ENCODE results near the gene CCDC54.
"Not testable (repeated sequence)": the region's sequence is repeated elsewhere in the genome, so short reads cannot be mapped to it uniquely, and the experiment has no call there.

Gene CCDC54

GRCh38 chr3:107377151-107377550, at the start of gene CCDC54:
Gene CCDC54 (plus strand): TSS chr3:107377439. CDS start chr3:107377588, 149 bp downstream.
- DNase-seq, result no peak

- peak in 2 of 3 donors; percentile 31 to 37 for DNase-seq
These were observed 49.2 kb upstream of the CCDC54 start for GRCh38 chr3:107328069-107328468.

- no peak for DNase-seq
These were observed 48.2 kb upstream of the CCDC54 start for GRCh38 chr3:107329088-107329487.

- not testable (repeated sequence) for DNase-seq
These were observed 37.5 kb upstream of the CCDC54 start for GRCh38 chr3:107339690-107340089.

GRCh38 chr3:107344722-107345121, 32.5 kb upstream of the CCDC54 start:
- DNase-seq, result no peak

- no peak for DNase-seq
These were observed 31.3 kb upstream of the CCDC54 start for GRCh38 chr3:107345822-107346405.

GRCh38 chr3:107346564-107346963, 30.7 kb upstream of the CCDC54 start:
- DNase-seq, result peak in 1 of 3 donors; percentile 8

- DNase-seq, result no peak
These were observed 29.5 kb upstream of the CCDC54 start for GRCh38 chr3:107347751-107348150.

GRCh38 chr3:107356706-107357105, 20.5 kb upstream of the CCDC54 start:
- no peak for DNase-seq

- DNase-seq, result no peak
These were observed 15.6 kb upstream of the CCDC54 start for GRCh38 chr3:107361633-107362032.

- DNase-seq, result no peak
These were observed 12.2 kb upstream of the CCDC54 start for GRCh38 chr3:107365051-107365450.

- peak in 1 of 3 donors; percentile 5 for DNase-seq
These were observed 10.5 kb upstream of the CCDC54 start for GRCh38 chr3:107366766-107367165.

- peak; percentile 46 to 53 (median 47) for DNase-seq
These were observed 9.9 kb upstream of the CCDC54 start for GRCh38 chr3:107367353-107367752.

- DNase-seq, result no peak
These were observed 8.4 kb upstream of the CCDC54 start for GRCh38 chr3:107368654-107369398.

GRCh38 chr3:107369791-107370190, 7.4 kb upstream of the CCDC54 start:
- DNase-seq, result no peak

- DNase-seq, result no peak
These were observed 6.3 kb upstream of the CCDC54 start for GRCh38 chr3:107370907-107371306.

GRCh38 chr3:107372506-107372905, 4.7 kb upstream of the CCDC54 start:
- no peak for DNase-seq

- DNase-seq, result no peak
These were observed 3.3 kb upstream of the CCDC54 start for GRCh38 chr3:107373896-107374295.

- DNase-seq, result no peak
These were observed 1.6 kb upstream of the CCDC54 start for GRCh38 chr3:107375682-107376081.

- DNase-seq, result no peak
These were observed 5.4 kb downstream of the CCDC54 start for GRCh38 chr3:107382631-107383030.

GRCh38 chr3:107384428-107384827, 7.2 kb downstream of the CCDC54 start:
- DNase-seq, result no peak

- no peak for DNase-seq
These were observed 7.7 kb downstream of the CCDC54 start for GRCh38 chr3:107384907-107385306.

GRCh38 chr3:107387555-107387954, 10.3 kb downstream of the CCDC54 start:
- peak; percentile 15 to 60 (median 38) for DNase-seq

GRCh38 chr3:107392549-107393165, 15.4 kb downstream of the CCDC54 start:
- DNase-seq, result no peak

All from suppressor macrophage treated with lipopolysaccharide for 1 hour (primary cell).